Activated CD8-positive, alpha-beta memory T cell treated with anti-CD3 and anti-CD28 coated beads, Interleukin-2, amount 50 U/mL, for 48 hours (primary cell): ENCODE results near the gene DPYSL3.

ENCODE experiments used
- DNase-seq: peaks from one replicate; pipeline ENCODE4 v3.0.0-alpha.2; 2020

Gene DPYSL3

DNA sequence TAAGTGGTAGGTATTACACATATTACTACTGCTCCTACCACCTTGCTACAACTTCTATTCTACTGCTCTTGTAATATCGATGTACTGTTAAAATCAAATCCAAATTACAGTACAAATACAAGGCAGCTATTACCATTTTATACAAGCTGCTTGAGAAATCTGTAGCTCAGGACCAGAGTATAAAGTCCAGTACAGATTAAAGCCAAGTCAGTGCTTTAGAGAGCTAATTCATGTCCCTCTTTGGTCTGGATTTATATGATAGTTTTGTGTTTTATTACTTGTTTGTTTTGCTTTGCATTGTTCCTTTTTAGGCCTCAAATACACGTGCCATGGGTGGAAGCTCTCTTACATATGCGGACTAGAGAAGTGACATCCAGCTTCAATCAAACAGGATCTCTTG, 75.8 kb downstream of the DPYSL3 start:
- DNase-seq = no peak

DNA sequence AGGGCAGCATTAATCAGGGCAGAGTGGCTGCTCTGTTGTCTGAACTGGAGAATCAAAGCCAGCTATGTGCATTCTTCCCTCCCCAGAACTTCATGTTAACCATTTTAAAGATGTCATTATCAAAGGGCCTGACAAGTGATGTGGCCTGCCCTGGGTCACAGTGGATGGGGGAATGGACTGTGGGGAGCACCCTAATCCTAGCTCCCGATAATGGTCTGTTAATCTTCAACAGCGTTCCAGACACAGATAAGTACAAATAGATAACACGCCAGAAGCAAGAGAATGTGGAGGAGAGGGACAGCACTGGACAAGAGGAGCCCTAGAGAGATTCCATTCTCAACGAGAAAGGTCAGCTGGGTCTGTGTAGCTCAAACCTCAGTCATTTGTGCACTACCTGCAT, 77.5 kb downstream of the DPYSL3 start:
- DNase-seq = no peak

DNA sequence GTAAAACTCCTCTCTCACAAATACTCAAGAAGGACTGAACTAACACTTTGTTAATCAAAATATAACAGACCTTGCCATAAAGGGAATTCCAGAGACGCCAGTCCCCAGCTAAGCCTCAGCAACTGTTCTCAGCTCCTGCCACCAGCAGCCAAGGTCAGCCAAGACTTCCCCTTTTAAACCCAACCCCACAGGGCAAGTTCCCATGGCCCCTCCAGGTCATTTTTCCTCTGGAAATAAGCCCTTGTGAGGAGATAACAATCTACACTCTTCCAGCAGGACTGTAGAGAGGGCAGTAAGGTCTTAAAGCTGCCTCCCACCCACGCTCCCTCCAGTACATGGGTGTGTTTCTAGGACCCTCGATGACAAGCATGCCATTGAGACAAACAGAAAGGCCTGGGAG, 78.3 kb downstream of the DPYSL3 start:
- no peak for DNase-seq

DNA sequence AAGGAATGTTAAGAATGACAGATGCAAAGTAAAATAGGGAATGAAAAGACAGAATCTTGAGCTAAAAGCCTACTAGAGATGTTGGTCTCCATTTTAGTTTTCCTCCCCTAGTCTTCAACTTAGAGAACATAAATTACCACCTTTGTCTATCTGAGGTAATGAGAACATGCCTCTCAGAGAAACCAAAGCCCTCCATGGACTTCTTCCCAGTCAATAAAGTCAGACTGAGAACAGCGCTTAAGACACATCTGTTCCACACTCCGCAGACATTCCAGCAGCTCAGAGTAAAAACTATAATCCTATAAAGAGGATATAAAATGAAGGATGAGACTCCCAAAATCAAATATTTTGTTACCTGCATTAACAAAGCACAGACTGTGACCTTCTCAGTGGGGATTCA, 79.2 kb downstream of the DPYSL3 start:
- no peak for DNase-seq

DNA sequence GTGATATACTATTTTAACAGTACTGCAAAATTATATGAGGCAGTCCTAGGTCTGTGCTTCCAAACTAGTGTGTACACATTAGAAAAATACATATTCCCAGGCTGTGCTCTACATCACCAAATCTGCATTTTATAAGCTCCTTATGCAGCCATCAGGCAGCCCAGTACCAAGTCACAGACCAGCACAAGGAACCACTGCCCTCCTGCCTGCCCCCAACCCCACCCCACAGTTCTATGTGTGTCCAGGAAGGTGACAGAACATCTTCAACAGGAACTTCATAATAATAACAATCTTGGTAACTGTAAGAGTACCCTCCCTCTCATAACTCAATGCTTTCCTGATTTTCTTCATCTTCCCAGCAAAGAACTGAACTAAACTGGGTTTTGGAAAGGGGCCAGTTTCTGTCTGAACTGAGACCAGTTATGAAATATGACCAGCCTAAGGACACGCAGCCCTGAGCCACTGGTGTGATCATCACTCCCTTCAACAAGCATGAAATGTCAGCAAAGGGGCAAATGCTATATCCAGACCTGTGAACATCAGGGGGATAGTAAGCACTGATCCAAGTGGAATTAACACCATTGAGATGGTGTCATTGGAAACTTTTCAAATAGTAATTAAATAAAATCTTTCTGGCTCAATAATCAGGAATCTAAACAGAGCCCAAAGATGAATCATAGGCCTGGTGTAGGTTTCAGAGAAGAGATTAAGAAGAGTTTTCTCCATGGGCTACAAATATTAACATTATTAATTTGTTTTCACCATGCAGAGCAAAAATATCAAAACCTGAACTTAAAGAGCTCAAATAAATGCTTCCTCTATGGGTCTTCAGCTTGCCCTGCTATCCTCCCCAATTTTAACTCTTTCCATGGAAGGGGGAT, 82.1 kb downstream of the DPYSL3 start:
- DNase-seq = no peak

GRCh38 chr5:147426640-147427327, 83.1 kb downstream of the DPYSL3 start:
- no peak for DNase-seq

DNA sequence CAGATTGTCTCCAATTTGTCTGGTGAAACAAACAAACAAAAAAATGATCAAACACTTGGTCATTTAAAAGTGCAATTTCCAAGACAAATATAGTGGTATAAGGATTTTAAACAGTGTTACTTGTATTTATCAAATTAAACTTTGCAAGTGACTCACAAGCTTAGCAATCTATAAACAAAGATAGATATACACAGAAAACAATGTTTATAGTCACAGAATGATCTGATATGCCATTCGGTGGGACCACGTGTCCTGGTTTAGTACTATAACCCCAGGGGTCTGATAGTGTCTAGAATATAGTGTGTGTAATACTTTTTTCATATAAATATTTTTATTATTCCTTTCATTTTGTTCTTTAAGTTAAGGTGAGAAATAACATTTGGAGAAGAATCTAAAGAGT, 91.3 kb downstream of the DPYSL3 start:
- no peak for DNase-seq

DNA sequence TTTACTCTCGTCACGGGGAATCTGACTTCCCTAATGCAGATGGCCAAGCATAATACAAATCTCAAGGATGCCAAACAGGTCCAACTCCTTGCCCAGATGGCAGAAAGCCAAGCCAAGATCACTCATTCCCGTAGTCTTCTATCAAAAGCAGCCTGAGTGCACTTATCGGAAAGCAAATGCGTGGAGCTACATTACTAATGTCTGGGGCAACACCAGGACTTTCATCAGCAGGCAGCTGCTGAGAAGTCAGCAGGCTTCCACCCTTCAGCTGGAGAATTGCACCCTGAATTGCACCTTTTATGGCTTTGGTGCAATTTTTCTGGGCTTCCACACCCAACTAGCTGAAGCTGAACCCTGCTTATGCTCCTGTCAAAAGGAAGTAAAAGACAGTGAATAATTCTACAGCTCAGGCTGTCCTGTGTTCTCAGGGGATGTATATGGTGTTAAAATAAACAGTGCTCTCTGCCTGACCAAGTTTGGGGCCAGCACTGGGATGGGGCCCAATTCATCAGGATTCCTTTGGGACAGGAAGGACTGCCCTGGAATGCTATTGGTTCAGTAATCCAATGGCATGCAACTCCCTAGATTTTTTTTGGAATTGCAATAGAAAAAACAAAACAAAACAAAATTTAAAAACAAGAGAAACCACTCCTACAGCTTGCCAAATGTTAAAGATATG, 92.6 kb downstream of the DPYSL3 start:
- DNase-seq = no peak

DNA sequence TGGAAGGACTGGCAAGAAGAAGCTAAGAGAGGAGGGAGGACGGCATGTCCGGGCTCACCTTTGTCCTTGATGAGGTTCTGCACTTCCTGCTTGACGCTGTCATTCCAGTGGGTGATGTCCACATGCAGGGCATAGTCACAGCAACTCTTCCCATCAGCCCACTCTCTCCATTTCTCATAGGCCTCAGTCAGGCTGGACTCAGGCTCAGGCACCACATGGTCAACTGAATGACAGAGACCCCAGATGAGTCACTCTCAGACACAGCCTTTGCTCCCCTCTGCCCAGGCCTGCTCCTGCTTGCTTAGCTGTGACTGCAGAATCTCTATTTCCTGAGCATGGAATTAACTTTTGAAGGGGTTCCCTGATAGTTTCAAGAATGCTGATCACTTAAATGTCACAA, 94.2 kb downstream of the DPYSL3 start:
- DNase-seq = no peak

- DNase-seq = no peak
Measured at GRCh38 chr5:147413266-147413665, 96.6 kb downstream of the DPYSL3 start.

- DNase-seq = no peak
Measured at GRCh38 chr5:147412561-147412960, 97.3 kb downstream of the DPYSL3 start.

DNA sequence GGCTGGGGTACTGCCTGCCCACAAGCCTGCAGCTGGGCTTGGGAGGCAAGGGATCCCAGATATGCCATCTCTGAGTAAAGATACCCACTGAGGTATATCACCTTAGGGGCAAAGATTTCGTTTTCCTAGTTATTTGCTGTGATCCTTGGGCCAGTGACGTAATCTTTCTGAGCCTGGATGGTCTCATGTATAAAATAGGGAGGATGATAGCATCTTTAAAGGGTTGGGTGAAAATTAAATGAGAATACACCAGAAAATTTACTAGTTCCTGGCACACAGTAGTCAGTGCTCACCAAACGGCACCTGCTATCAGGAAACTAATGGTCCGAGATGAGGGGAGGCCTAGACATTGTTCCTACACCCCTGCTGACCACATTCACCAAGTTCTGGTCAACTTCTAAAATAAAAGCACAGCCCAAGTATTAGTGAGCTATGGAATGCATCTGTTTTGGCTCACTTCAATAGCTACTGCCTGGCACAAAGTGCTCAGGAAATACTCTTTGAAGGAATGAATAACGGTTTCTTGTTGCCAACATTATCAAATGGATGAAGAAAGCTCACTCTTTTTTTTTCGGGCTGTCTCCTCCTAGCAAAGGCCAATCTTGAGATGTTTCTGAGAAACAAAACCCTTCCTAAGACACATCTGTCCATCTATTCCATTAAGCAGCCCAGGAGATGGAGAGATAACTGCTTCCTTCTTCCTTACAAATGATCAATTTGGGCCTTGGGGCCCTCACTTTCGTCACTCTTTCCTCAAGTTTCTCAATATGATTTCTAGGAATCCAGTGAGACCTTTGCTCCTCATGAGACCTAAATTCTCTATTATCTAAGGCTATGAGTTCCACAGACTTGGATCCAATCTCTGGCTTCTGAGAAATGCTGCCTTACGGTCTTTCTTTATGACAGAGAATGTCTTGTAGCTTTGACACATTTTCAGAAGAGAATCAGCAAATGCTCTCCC, 98.2 kb downstream of the DPYSL3 start:
- DNase-seq = no peak

GRCh38 chr5:147410496-147411358, 99.1 kb downstream of the DPYSL3 start:
- DNase-seq = no peak

DNA sequence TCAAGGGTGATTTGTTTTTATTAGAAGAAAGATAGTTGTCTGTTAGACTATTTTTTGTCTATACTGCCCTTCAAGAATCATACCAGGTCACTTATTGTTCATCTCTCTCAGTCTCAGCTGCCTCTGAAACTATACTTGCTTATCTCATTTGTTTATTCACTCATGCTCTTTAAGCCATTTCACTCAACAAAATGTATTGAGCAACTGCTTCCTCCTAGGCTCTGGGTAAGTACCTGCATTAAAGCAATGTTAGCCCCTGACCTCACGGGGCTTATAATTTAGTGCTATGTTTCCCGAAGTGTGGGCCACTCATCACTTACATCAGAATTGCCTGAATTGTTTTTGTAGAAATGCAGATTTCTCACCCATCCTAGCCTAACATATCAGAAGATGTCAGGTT, 100.9 kb downstream of the DPYSL3 start:
- DNase-seq = no peak

- DNase-seq = no peak
Measured at GRCh38 chr5:147407094-147407681, 102.7 kb downstream of the DPYSL3 start.

DNA sequence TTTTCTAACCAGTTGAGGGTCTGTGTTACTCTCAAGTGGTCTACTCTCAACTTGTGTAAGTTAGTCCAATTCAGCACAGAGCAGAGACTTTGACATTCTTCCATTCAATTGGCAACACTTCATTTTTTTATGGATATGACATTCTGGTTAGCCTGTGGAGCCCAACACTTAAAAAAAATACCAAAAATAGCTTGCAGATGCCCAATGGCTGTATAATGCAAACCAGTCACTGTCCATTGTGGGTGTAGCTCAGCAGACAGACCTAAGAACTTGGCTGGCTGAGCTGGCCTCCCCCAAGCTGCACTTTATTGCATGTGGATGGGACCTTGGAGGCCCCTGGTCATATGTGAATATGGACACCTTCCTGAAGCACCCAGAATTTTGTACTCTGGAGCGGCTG, 103.2 kb downstream of the DPYSL3 start:
- DNase-seq = no peak

DNA sequence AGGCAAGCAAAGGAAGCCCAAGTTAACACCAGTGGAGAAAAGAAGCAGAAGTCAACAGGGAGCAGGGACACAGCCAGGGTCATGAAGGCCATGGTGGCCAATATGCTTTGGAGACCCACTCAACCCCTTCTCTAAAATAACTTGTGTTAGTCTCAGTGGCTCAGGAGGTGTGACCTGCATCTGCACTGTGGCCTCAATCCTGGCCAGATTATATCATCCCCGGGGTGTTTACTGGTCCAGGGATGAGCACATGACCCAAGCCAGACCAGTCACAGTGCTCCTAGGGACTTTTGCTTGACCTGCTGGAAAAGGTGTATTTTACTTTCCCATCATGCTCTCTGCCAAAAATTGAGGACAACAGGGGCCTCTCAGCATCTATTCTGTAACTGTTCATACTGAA, 105.2 kb downstream of the DPYSL3 start:
- no peak for DNase-seq

DNA sequence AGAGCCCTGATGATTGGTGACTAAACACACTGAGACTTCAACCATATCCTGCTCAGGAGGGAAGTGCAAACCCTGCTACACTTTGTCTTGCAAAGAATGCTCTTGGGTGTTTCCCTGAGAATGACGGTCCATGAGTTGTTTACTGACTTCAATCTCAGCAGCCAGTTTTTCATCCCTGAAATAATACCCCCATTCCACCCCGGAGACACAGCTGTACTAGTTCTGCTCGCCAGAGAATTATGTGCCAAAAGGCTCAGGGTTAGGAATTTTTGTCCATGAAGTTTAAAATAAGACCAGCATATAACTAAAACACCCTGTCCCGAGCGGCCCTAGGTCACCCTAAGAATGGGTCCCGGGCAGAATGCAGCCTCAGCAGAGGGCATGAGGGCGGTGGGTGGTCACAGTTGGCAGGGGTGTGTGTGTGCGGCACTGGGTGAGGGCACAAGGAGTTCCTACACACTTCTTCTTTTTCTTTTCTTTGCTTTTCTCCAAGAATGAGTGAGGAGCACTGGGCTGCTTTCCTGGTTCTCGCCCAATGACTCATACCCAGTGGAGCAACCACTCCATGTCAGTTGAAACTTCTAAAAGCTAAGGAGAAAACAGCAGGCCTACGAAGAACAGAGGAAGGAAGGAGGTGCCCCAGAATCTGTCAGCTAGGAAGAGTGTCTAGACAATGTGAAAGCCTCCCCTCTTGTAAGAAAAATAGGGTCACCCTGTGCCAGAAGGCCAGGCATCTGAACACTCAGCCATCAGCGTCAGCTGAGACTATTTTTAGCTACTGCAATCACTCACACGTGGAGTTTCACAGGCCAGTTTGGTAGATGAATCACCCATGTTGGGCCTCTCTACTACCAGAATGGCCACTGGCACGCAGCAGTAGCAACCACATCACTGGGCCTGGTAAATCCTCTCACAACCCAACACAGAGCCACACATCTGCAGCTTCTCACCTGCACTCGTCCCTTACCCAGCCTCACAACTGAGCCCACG, 105.9 kb downstream of the DPYSL3 start:
- DNase-seq = no peak

DNA sequence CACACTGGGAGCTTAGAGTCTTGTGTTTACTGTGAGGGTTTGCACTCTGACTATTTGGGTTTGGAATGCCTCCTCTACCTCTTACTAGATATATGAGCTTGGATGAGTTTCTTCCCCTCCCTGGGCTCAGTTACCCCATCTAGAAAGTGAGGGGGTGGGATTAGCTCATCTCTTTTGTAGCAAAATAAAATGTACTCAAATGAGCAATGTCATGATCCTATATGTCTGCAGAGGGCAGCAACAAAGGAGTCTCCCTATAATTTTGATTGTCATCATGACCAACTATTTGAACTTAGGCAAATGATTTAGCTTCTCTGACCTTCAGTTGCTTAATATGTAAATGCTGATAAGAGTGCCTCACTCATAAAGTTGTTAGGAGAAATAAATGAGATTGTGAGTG, 109.0 kb downstream of the DPYSL3 start:
- DNase-seq = no peak
